Thymus (tissue), 11 donors: ENCODE data around the gene RNASE11. TPM values are rescaled to one million over a fixed set of nuclear protein-coding genes. Genes with fewer than 3 reads are reported as not detected.

Source experiments
- DNase-seq, 9 donors: peaks; one replicate each; pipeline ENCODE4 v3.0.0-alpha.2; 2013; ENCODE audit warnings: low spot score in 9 of 9, low read depth in 6 of 9, missing footprints in 1 of 9
- H3K27ac ChIP-seq, 2 donors: one replicate each; pipeline ENCODE4 v1.5.1; 2013; ENCODE audit warnings: control low read depth in 1 of 2, low read depth in 1 of 2, low read length in 1 of 2, mild to moderate bottlenecking in 1 of 2, moderate library complexity in 1 of 2
- H3K27me3 ChIP-seq, 2 donors: one replicate each; pipeline ENCODE4 v1.5.1; 2013; ENCODE audit warnings: low read length in 1 of 2; ENCODE audit not compliant: control insufficient read depth in 2 of 2, insufficient read depth in 1 of 2
- H3K36me3 ChIP-seq, 2 donors: one replicate each; pipeline ENCODE4 v1.5.1; 2013; ENCODE audit warnings: low read length in 1 of 2, mild to moderate bottlenecking in 1 of 2, moderate library complexity in 1 of 2; ENCODE audit not compliant: control insufficient read depth in 2 of 2, insufficient read depth in 2 of 2
- H3K4me1 ChIP-seq, 2 donors: one replicate each; pipeline ENCODE4 v1.5.1; 2013; ENCODE audit warnings: low read length in 2 of 2; ENCODE audit not compliant: control insufficient read depth in 2 of 2, insufficient read depth in 2 of 2
- H3K4me3 ChIP-seq, 2 donors: one replicate each; pipeline ENCODE4 v1.5.1; 2013; ENCODE audit warnings: low read length in 2 of 2, control low read depth in 1 of 2, mild to moderate bottlenecking in 1 of 2
- H3K9me3 ChIP-seq, 2 donors: one replicate each; pipeline ENCODE4 v1.5.1; 2013; ENCODE audit warnings: low read length in 1 of 2, mild to moderate bottlenecking in 1 of 2; ENCODE audit not compliant: control insufficient read depth in 2 of 2, insufficient read depth in 1 of 2
- WGBS: extraction: QIAGEN DNeasy Blood & Tissue Kit; methylation state at CpG from one replicate; pipeline ENCODE4 v1.1.7; 2013; 5-methylcytosine and 5-hydroxymethylcytosine counted together
- polyA plus RNA-seq: library from polyadenylated mRNA; stranded (reverse); fragments of 200-250 nt; gene quantifications from one replicate; pipeline ENCODE4 v1.2.3, GENCODE V29; 2013
- total RNA-seq: library from RNA; stranded (reverse); fragments of 120-200 nt; gene quantifications from one replicate; pipeline ENCODE4 v1.2.4, GENCODE V29; 2013
- donor health status: healthy.

RNASE11 gene
- total and polyA plus RNA-seq, 2 donors: 0.02 TPM; not detected in 1

DNA sequence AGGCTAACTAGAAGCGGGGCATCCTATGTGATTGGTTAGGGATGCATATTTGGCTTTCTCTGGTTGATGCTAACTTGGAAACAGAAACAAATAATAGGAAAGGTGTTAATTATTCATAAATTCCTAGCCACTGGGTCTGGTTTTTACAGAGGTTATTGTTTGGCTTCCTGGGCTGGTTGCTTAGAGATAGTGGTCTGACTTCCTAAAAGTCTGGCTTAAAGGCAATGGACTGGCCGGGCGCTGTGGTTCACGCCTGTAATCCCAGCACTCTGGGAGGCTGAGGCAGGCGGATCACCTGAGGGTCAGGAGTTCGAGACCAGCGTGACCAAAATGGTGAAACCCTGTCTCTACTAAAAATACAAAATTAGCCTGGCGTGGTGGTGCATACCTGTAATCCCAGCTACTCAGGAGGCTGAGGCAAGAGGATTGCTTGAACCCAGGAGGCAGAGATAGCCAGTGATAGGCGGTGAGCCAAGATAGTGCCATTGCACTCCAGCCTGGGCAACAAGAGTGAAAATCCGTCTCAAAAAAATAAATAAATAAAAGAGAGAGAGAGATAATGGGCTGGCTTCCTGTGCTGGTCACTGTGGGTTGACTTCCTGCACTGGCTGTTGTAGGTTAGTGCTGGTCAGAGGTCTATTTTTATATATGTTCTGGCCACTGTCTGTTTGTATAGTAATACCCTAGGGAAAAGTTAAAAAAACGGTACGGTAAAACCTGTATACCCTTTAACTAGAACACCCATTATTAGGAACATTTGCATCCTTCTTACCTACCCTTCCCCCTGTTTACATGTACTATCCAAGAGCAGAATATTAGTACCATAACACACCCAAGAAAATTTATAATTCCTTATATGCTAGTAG lies 29.6 kb upstream of the RNASE11 start:
- WGBS: 83% methylated on average over 12 of the region's 12 CpGs
- no peaks in the 10 kb centered on the region for H3K36me3 ChIP-seq
- no peak overlapping the region for H3K27ac ChIP-seq
- peaks cover 3 to 8% of the 10 kb centered on the region in 2 donors for H3K4me1 ChIP-seq
- H3K27me3 ChIP-seq: peaks cover 3 to 17% of the 10 kb centered on the region in 2 donors
- H3K4me3 ChIP-seq: no peak overlapping the region
- no peaks in the 10 kb centered on the region for H3K9me3 ChIP-seq
- no peak for DNase-seq

GRCh38 chr14:20615996-20616395 lies 28.2 kb upstream of the RNASE11 start:
- peaks cover 6 to 22% of the 10 kb centered on the region in 2 donors for H3K27me3 ChIP-seq
- no peaks in the 10 kb centered on the region for H3K9me3 ChIP-seq
- WGBS: 95% methylated on average over 5 of the region's 5 CpGs
- no peak for DNase-seq
- no peaks in the 10 kb centered on the region for H3K36me3 ChIP-seq
- no peak overlapping the region for H3K27ac ChIP-seq
- peaks cover 3 to 8% of the 10 kb centered on the region in 2 donors for H3K4me1 ChIP-seq
- no peak overlapping the region for H3K4me3 ChIP-seq

GRCh38 chr14:20614038-20614840 lies 26.4 kb upstream of the RNASE11 start:
- DNase-seq: no peak
- WGBS: 22% methylated on average over 17 of the region's 17 CpGs
- peaks cover 3 to 8% of the 10 kb centered on the region in 2 donors for H3K4me1 ChIP-seq

GRCh38 chr14:20613094-20614037 lies 25.6 kb upstream of the RNASE11 start:
- peak; percentile 58 to 91 (median 71) for DNase-seq
- Histone ChIP-seq H3K4me3 (peak overlapping the region; percentile 31 to 33), H3K36me3 (no peaks in the 10 kb centered on the region), H3K27ac (peak overlapping the region; percentile 8 to 18), H3K4me1 (peaks cover 3 to 8% of the 10 kb centered on the region in 2 donors), H3K9me3 (no peaks in the 10 kb centered on the region), H3K27me3 (peaks cover 8 to 37% of the 10 kb centered on the region in 2 donors)
- 2% methylated on average over 34 of the region's 34 CpGs for WGBS

More at GRCh38 chr14:20614038-20614840, 26.4 kb upstream of the RNASE11 start:
- H3K27me3 ChIP-seq: peaks cover 8 to 37% of the 10 kb centered on the region in 2 donors
- H3K27ac ChIP-seq: peak overlapping the region in 1 of 2 donors; percentile 71
- H3K4me3 ChIP-seq: peak overlapping the region; percentile 31 to 33
- no peaks in the 10 kb centered on the region for H3K9me3 ChIP-seq
- H3K36me3 ChIP-seq: no peaks in the 10 kb centered on the region

DNA sequence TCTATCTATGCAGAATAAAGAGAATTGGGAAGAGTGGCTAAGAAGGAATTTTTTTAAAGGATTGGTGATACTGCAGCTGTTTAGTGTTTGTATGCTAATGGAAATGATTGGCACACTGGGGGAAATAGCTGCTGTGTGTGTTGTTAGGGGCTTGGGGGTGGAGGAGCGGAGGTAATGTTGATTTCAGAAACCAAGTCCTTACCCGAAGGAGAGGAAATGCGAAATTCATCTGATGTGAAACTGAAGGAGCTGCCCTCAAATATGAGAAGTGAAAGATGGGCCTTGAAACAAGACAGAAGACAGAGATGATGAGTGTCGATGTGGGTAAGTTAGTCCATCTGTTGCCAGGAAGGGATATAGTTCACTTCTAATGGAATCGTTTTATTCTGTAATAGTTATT lies 24.6 kb upstream of the RNASE11 start:
- 67% methylated on average over 5 of the region's 5 CpGs for WGBS
- peaks cover 3 to 8% of the 10 kb centered on the region in 2 donors for H3K4me1 ChIP-seq
- no peaks in the 10 kb centered on the region for H3K36me3 ChIP-seq
- DNase-seq: no peak
- no peak overlapping the region for H3K4me3 ChIP-seq
- H3K27ac ChIP-seq: no peak overlapping the region
- peaks cover 8 to 37% of the 10 kb centered on the region in 2 donors for H3K27me3 ChIP-seq
- no peaks in the 10 kb centered on the region for H3K9me3 ChIP-seq

DNA sequence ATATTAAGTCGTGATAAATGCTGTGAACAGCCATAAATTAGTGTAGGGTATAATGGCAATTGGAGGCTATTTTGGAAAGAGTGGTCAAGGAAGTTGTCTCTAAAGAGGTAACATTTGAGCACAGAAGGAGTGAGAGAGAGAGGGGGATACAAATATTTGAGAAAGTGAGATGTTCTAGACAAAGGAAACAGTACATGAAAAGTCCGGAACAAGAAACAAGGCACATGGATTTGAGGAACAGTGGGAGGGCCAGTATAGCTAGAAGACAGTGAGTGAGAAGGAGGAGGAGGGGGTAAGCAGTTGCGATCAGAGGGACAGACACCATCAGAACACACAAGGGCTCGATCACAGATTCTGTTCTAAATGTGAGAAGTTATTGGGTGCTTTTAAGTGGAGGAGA lies 23.5 kb upstream of the RNASE11 start:
- H3K4me1 ChIP-seq: peaks cover 3 to 8% of the 10 kb centered on the region in 2 donors
- peaks cover 8 to 37% of the 10 kb centered on the region in 2 donors for H3K27me3 ChIP-seq
- DNase-seq: no peak
- H3K27ac ChIP-seq: no peak overlapping the region
- H3K9me3 ChIP-seq: no peaks in the 10 kb centered on the region
- no peak overlapping the region for H3K4me3 ChIP-seq
- H3K36me3 ChIP-seq: no peaks in the 10 kb centered on the region
- 75% methylated on average over 4 of the region's 4 CpGs for WGBS

DNA sequence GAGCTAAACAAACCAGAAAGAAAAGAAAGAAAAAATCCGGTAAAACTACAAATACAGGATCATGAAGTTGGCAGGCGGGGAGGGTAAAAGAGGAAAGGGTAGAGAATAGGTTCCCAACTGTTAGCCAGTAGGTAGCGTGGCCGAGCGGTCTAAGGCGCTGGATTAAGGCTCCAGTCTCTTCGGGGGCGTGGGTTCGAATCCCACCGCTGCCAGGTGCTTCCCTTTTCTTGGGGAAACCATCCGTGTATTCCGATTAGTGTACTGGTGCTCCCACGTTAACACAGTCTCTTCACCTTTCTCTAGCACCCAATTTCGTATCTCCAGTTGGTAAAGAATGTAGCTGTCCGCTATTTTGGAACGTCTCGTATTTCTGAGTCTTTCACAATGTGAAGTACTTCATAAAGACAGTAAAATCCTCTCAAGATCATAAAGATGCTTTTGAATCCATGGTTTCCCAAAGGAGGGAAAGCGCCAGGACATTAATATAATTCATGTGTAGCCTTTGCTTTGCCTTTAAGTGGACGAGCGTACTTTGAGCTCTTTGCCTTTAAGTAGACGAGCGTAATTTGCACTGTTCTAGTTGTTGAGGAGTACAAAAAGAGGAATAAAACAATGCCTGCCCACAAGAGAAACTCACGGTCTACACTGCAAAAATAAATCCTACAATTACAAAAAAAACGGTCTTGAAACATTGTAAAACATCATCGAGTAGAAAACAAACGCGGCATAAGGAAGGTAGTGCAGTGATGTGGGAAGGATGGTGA lies 22.4 kb upstream of the RNASE11 start:
- peaks cover 3 to 8% of the 10 kb centered on the region in 2 donors for H3K4me1 ChIP-seq
- WGBS: 3% methylated on average over 27 of the region's 27 CpGs
- H3K9me3 ChIP-seq: no peaks in the 10 kb centered on the region
- H3K4me3 ChIP-seq: peak overlapping the region; percentile 51 to 66
- H3K27ac ChIP-seq: no peak overlapping the region
- no peaks in the 10 kb centered on the region for H3K36me3 ChIP-seq
- DNase-seq: peak in 4 of 9 donors; percentile 29 to 74 (median 50)
- peaks cover 8 to 37% of the 10 kb centered on the region in 2 donors for H3K27me3 ChIP-seq
